Upper lobe of right lung (tissue), 1 donor: ENCODE data around the gene IL33. TPM values are rescaled to one million over a fixed set of nuclear protein-coding genes. Genes with fewer than 3 reads are reported as not detected.

Source experiments
- ATAC-seq: fragments of 200-7000 bp; cut with Tn5 transposase; one replicate; pipeline ENCODE4 v1.9.1; 2020; ENCODE audit warnings: mild to moderate bottlenecking, moderate library complexity
- DNase-seq: peaks from one replicate; pipeline ENCODE4 v3.0.0-alpha.2; 2020
- H3K27ac ChIP-seq: fragments of 200-600 bp; one replicate; pipeline ENCODE4 v1.8.0; 2022
- H3K27me3 ChIP-seq: fragments of 200-600 bp; one replicate; pipeline ENCODE4 v1.8.0; 2022; ENCODE audit warnings: mild to moderate bottlenecking
- H3K36me3 ChIP-seq: fragments of 200-600 bp; one replicate; pipeline ENCODE4 v1.8.0; 2022
- H3K4me1 ChIP-seq: fragments of 200-600 bp; one replicate; pipeline ENCODE4 v1.8.0; 2022
- H3K4me3 ChIP-seq: fragments of 200-600 bp; one replicate; pipeline ENCODE4 v1.8.0; 2022; ENCODE audit warnings: mild to moderate bottlenecking
- H3K9me3 ChIP-seq: fragments of 200-600 bp; one replicate; pipeline ENCODE4 v1.8.0; 2022
- intact Hi-C: fragments of 100-400 bp; cut with DNase I; formaldehyde crosslinking; loops from one replicate; pipeline ENCODE4 v1.11.0; 2022
- total RNA-seq: library from RNA; stranded (reverse); fragmentation: NEBNext Ultra II Directional; extraction: Animal tissue kit (Norgen Biotek cat#: 25700); gene quantifications from one replicate; pipeline ENCODE4 v1.2.1, GENCODE V29; 2021
- TF ChIP-seq, protein P1 (sequence below): fragments of 200-600 bp; IDR thresholded peaks from one replicate; pipeline ENCODE4 v1.8.0; 2022; ENCODE audit warnings: antibody characterized with exemption
- donor health status: DM: no; HTN: yes; CAD: no; lungs with severe emphysema.

Gene IL33
- total RNA-seq, 1 donor from 2014 or later: 64.8 TPM

DNA sequence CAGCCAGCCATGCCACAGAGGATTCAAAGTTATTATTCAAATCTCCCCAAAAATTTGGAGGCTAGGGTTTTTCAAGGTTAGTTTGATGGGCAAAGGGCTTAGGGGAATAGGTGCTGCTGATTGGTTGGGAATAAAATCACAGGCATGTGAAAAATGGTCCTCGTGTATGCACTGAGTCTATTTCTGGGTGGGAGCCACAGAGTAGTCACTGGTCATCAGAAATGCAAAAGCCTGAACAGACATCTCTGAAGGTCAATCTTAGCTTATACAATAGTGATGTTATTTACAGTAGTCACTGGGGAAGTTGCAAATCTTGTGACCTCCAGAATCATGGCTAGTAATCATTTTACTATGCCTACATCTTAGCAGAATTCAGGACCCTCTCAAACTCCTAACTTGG is 1.3 kb downstream of the IL33 start:
- Histone ChIP-seq H3K9me3 (no peaks in the 10 kb centered on the region), H3K4me1 (peaks cover 15% of the 10 kb centered on the region), H3K4me3 (peak overlapping the region; percentile 38), H3K27ac (peak overlapping the region; percentile 71), H3K36me3 (no peaks in the 10 kb centered on the region), H3K27me3 (no peaks in the 10 kb centered on the region)
- DNase-seq (no peak), ATAC-seq (no peak)
- TF ChIP-seq, protein P1, sequence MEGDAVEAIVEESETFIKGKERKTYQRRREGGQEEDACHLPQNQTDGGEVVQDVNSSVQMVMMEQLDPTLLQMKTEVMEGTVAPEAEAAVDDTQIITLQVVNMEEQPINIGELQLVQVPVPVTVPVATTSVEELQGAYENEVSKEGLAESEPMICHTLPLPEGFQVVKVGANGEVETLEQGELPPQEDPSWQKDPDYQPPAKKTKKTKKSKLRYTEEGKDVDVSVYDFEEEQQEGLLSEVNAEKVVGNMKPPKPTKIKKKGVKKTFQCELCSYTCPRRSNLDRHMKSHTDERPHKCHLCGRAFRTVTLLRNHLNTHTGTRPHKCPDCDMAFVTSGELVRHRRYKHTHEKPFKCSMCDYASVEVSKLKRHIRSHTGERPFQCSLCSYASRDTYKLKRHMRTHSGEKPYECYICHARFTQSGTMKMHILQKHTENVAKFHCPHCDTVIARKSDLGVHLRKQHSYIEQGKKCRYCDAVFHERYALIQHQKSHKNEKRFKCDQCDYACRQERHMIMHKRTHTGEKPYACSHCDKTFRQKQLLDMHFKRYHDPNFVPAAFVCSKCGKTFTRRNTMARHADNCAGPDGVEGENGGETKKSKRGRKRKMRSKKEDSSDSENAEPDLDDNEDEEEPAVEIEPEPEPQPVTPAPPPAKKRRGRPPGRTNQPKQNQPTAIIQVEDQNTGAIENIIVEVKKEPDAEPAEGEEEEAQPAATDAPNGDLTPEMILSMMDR: no peak
- intact Hi-C loops: no loop called here

DNA sequence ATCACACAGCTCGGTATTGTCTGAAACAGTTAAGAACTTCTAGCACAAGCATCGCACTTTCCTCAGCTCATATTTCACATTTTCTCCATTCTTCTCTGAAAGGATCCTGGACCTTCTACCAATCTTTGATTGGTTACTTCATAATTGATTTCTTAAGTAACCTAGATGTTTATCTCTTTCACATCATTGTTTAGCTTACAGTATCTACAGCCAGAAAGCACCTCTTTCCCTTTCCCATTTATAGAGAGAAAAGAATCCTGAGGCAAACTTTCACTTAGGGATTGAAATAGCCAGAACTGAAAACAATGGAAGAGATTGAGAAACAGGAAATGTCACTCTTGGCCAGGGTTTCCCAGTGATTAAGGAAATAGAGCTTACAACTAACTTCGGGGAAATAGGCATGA is 2.5 kb downstream of the IL33 start:
- intact Hi-C loops: no loop called here
- H3K27me3 ChIP-seq: no peaks in the 10 kb centered on the region
- H3K9me3 ChIP-seq: no peaks in the 10 kb centered on the region
- DNase-seq (no peak), ATAC-seq (peak; percentile 49)
- no peaks in the 10 kb centered on the region for H3K36me3 ChIP-seq
- TF ChIP-seq, protein P1: no peak
- H3K4me3 ChIP-seq: peak overlapping the region; percentile 38
- H3K27ac ChIP-seq: peak overlapping the region; percentile 71
- peaks cover 15% of the 10 kb centered on the region for H3K4me1 ChIP-seq

DNA sequence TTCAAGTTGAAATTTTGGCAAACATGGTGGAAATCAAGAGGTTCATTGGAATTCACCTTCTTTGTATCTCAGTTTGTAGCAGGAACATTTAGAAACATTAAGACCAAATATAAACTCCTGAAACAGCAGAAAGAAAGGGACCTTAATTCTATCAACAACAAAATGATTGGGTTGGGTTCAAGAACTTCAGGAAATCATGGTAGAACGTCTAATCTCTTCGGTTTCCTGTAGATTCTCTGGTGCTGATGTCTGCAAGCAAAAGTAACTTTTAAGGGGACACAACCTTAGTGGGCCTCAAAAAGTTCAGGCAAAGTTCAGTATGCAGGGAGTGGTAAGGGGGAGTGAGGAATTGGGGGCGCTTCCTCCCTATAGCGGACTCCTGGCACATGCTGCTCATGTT is 3.4 kb downstream of the IL33 start:
- Histone ChIP-seq H3K9me3 (no peaks in the 10 kb centered on the region), H3K27ac (peak overlapping the region; percentile 2), H3K4me1 (peaks cover 18% of the 10 kb centered on the region), H3K27me3 (no peaks in the 10 kb centered on the region), H3K4me3 (no peak overlapping the region), H3K36me3 (no peaks in the 10 kb centered on the region)
- DNase-seq: no peak
- TF ChIP-seq, protein P1: no peak
- no peak for ATAC-seq
- intact Hi-C loops: no loop called here

DNA sequence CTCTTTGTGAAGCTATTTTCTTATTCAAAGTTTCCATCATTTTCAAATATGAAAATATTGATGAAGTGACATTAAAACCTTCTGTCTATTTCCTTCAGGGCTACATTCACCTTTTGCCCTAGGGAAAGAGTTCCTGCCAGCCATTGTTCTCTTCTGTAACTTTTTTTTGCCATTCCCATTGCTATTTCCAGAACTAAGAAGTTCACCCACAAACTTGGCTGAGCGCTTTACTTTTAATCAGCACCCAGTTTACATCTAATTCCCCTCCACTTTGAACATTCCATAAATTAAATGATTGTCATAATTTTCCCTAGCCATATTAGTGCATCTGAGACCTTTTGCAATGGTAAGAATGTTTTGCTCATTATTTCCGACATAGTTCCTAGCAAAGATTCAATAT is 4.4 kb downstream of the IL33 start:
- Histone ChIP-seq H3K4me1 (peaks cover 19% of the 10 kb centered on the region), H3K27ac (peak overlapping the region; percentile 40), H3K4me3 (no peak overlapping the region), H3K36me3 (no peaks in the 10 kb centered on the region), H3K9me3 (no peaks in the 10 kb centered on the region), H3K27me3 (no peaks in the 10 kb centered on the region)
- DNase-seq: no peak
- intact Hi-C loops: no loop called here
- TF ChIP-seq, protein P1: no peak
- ATAC-seq: no peak

DNA sequence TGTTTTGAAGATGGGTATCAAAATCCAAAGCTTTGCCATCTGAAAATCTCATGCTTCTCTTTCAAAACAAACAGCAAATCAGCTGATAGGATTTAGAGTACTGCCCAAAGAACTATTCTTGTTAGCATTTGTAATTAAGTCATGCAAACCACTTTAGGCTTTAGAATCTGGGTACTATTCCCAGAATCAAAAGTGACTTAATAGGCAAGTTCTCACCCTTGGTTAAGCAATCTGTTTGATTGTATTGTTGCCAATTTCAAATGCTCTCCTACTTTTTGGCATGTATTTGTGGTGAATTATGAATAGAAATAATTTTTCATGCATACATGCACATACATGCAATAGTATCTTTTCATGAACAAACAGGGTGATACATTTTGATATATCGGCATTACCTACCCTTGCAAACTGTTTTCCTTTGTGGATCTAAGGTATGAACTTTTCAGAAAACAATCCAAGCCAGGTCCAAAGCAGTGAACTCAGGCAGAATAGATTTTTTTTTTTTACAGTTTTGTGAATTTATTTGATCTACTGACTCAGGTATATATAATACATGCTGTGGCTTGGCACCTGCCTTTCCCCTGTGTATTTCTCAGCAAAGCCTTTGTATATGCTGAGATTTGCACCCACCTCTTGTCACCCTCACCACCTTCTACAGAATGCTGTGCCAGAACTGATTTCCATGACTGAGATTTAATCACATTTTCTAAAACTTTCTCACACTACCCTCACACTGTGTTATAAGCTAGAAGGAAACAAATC is 9.0 kb downstream of the IL33 start:
- peak; percentile 52 for ATAC-seq

More for the DNA sequence above, 9.0 kb downstream of the IL33 start:
- no peak overlapping the region for H3K27ac ChIP-seq
- H3K4me1 ChIP-seq: peaks cover 42% of the 10 kb centered on the region
- intact Hi-C loops: no loop called here
- H3K4me3 ChIP-seq: no peak overlapping the region
- H3K36me3 ChIP-seq: no peaks in the 10 kb centered on the region
- no peaks in the 10 kb centered on the region for H3K9me3 ChIP-seq
- TF ChIP-seq, protein P1: no peak
- no peak for DNase-seq
- no peaks in the 10 kb centered on the region for H3K27me3 ChIP-seq
